T-helper 9 cell (primary cell): Measurements from ENCODE around the gene NUP153.
"Not testable (repeated sequence)": the region's sequence is repeated elsewhere in the genome, so short reads cannot be mapped to it uniquely, and the experiment has no call there.

Experiments used
- DNase-seq: peaks from one replicate; pipeline ENCODE4 v3.0.0-alpha.2; 2020

Gene NUP153

DNA sequence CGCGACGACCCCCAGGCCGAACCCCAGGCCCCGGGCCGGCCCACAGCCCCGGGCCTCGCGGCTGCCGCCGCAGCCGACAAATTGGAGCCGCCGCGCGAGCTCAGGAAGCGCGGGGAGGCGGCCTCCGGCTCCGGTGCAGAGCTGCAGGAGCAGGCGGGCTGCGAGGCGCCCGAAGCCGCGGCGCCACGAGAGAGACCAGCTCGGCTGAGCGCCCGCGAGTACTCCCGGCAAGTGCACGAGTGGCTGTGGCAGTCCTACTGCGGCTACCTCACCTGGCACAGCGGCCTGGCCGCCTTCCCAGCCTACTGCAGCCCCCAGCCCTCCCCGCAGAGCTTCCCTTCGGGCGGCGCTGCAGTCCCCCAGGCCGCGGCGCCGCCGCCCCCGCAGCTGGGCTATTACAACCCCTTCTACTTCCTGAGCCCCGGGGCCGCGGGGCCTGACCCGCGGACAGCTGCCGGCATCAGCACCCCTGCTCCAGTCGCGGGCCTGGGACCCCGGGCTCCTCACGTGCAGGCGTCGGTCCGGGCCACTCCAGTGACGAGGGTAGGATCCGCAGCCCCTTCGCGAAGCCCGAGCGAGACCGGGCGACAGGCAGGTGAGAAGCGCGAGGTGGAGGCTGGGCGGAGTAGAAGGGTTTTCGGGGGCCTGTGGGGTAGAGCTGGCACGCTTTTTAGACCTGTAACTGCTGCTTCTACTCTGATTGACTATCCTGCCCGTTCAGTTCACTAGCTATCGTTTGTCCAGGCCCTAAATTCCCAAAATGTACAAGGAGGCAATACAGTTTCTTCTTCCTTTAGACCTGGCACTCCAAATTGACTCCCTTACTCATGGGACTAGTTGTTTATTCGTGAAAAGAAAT is 106.0 kb downstream of the NUP153 start:
- DNase-seq = peak; percentile 32

DNA sequence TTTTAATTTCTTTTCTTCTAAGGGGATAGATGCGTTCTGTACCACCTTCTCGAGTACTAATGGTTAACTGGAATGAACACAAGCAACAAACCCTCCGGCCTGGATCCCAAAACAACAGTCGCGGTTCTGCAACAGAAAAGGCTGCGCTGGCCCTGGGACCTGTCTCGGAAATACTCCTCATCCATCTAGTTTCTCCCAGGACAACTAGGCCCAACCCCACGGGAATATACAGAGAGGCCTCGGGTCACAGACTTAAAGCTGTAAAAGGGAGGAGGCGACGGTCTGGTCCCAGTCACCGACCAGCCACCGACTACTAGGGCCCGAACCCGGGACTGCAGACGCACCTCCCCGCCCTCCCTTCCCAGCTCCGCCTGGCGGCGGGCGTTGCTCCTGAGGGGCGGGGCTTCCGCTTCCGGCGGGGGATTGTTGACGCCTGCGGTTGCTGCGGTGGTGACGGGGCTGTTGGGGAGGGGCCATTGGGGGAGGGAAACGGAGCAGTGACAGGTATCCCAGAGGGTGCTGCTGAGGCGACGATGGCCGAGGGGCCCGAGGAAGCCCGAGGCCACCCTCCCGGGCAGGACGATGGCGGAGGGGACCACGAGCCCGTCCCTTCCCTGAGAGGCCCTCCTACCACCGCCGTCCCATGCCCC is 106.7 kb downstream of the NUP153 start, which contains the start of gene FAM8A1:
TSS of gene FAM8A1 (plus strand) at position 426 of the 650 bp plus-strand sequence. CDS start at position 534, 108 bp downstream.
- DNase-seq = peak; percentile 95

DNA sequence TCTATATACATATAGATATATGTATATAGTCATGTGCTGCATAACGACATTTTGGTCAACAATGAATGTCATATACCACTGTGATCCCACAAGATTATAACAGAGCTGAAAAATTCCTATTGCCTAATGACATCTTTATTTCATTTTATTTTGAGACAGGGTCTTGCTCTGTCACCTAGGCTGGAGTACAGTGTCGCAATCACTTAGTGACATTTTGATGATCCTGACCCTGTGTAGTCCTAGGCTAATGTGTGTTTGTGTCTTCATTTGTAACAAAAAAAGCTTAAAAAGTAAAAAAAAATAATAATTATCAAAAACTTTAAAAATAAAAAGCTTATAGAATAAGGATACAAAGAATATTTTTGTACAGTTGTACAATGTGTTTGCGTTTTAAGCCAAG is 110.6 kb downstream of the NUP153 start:
- DNase-seq = no peak

DNA sequence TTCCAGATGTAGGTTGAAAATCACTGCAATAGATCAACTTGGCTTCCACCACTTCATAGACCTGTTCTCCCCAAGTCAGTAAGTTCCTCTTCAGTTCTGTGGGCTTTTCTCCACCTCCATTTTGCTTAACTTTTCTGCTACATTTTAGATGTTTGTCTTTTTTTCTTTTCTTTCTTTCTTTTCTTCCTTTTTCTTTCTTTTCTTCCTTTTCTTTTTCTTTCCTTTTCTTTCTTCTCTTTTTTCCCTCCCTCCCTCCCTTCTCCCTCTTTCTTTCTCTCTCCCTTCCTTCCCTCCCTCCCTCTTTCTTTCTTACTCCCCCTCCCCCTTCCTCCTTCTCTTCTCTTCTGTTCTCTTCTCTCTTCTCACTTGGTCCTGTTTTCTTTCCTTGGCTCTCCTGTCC is 113.5 kb downstream of the NUP153 start:
- DNase-seq = no peak

DNA sequence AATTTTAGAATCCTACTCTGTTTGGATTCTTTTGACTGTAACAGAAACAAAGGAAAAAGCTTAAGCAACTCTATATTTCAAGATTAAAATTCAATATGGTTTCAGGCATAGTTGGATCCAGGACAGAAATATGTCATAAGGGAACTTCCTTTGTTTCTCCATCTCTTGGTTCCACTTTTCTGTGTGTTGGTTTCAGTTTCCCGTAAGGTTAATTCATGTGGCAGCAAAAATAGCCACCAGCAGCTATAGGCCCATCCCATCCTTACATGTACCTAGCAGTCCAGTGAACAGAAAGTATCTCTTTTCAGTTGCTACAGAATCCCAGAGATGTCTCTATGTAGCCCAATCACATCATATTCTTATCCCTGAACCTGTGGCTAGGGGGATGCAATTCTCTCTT is 115.4 kb downstream of the NUP153 start:
- DNase-seq = no peak

DNA sequence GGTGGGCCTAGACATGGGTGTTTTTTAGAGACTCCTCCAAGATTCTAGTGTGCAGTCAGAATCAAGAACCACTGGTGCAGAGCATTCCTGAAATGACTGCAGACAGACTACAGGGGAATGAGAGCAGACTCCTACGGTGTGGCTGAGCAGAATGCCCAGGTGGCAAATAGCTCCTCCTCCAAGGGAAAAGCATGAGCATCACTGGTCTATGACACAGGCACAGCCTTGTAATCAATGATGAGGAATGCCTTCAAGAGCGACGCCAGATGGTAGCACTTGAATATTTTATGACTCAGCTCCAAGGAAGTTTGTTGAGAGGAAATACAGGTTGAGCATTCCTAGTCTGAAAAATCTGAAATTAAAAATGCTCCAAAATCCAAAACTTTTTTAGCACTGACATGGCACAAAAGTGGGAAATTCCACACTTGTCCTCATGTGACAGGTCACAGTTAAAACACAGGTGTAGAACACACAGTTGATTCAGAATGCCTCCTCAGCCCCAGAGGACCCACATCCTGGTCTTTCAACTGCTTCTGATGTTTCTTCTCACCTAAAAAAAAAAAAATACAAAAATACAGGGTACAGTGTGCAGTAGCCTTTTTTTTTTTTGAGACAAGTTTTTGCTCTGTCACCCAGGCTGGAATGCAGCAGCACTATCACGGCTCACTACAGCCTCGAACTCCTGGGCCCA is 117.2 kb downstream of the NUP153 start:
- DNase-seq = no peak

DNA sequence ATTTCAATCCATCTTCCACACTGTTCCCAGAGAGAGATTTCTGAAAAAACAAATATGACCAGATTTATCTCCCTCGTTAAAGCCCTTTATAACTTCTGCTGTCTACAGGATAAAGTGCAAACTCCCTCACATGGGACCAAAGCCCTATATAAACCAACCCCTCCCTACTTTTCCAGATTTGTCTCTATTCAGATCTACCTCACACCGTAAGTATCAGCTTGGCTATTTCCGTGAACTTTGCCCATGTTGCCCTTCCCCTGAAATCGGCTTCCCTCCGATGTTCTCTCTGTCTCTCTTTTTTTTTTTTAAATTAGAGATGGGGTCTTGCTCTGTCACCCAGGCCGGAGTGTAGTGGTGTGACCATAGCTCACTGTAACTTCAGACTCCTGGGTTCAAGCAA is 118.7 kb downstream of the NUP153 start:
- no peak for DNase-seq

DNA sequence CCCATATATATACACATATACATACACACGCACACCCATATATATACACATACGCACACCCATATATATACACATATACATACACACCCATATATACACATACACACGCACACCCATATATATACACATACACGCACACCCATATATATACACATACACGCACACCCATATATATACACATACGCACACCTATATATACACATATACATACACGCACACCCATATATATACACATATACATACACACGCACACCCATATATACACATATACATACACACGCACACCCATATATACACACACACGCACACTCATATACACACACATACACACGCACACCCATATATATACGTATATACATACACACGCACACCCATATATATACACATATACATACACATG is 120.1 kb downstream of the NUP153 start:
- not testable (repeated sequence) for DNase-seq

DNA sequence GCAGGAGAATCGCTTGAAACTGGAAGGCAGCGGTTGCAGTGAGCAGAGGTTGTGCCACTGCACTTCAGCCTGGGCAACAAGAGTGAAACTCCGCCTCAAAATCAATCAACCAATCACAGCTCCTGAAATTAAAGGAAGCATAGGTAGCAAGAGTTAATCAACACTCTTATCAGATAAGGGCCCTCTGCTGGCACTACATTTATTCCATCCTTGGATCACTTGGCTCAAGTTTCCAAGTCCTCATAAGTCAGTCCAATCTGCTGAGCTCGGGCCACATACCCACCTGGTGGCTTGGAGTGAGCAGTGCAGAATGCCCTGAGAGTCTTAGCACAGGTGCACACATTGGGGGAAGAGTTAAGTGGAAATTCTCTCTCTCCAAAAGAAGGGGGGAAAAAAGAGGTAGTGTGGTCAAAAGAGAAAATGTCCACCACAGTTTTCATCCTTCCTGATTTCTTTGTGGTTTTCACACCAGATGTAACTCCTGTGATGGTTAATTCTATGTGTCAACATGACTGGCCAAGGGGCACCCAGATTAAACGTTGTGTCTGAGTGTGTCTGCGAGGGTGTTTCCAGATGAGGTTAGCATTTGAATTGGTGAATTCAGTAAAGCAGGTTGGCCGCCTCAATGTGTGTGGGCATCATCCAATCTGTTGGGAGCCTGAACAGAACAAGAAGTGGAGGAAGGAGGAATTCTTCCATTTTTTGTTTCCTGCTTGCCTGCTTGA is 120.8 kb downstream of the NUP153 start:
- DNase-seq = no peak

DNA sequence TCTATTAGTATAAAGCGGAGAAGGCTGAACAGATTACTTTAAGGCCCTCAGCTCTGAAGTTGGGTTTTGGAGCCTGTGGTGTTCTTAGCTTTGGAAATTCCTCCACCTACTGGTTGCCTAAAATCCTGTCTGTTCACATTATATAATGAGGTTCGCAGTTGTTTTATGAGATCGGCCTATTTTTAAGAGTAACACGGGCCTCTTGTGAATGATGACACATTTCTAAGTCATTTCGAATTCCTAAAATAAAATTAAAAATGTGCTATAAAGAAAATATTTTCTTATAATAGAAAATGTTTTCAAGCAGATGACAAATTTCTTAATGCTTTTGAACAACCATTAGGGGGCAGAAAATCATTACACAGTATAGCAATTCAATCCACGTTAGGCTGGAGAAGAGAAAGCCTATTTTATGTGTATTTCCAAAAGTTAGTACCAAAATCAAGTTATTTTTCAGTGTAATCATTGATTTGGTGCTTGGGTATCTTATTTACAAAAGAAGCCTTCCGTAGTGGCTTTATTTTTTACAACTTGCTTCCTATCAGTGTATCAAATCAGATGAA is 122.4 kb downstream of the NUP153 start:
- no peak for DNase-seq

DNA sequence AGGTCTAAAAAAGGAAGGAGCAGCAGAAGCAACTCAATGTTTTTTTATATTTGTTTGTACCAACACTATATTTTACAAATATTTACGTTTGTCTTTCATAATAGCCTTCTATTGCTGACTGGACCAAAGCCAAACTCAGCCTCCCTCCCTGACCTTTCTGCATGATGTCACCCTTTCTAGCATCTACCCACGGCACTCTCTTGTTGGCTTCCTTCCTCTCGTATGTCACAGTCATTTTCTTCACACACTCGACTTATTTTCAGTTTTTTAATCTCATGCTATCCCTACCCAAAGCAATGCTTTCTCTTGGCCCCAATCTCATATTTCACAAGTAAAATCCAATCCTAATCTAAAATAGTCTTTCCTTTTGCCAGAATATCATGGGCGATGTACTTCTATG is 122.9 kb downstream of the NUP153 start:
- DNase-seq = no peak

DNA sequence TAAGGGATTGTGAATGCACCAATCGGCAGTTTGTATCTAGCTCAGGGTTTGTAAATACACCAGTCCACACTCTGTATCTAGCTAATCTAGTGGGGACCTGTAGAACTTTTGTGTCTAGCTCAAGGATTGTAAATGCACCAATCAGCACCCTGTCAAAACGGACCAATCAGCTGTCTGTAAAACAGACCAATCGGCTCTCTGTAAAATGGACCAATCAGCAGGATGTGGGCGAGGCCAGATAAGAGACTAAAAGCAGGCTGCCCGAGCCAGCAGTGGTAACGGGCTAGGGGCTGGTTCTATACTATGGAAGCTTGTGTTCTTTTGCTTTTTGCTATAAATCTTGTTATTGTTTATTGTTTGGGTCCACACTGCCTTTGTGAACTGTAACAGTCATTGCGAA is 125.4 kb downstream of the NUP153 start:
- not testable (repeated sequence) for DNase-seq

DNA sequence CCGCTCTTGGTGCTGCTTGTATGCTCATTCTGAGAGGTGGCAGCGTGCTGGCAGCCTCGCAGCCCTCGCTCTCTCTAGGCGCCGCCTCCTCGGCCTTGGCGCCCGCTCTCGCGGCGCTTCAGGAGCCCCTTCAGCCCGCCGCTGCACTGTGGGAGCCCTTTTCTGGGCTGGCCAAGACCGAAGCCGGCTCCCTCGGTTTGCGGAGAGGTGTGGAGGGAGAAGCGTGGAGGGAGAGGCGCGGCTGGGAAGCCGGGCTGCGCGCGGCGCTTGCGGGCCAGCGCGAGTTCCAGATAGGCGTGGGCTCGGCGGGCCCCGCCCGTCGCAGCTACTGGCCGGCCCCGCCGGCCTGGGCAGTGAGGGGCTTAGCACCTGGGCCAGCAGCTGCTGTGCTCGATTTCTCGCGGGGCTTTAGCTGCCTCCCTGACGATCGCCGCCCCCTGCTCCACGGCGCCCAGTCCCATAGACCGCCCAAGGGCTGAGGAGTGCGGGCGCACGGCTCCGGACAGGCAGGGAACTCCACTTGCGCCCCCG is 126.1 kb downstream of the NUP153 start:
- DNase-seq = no peak

DNA sequence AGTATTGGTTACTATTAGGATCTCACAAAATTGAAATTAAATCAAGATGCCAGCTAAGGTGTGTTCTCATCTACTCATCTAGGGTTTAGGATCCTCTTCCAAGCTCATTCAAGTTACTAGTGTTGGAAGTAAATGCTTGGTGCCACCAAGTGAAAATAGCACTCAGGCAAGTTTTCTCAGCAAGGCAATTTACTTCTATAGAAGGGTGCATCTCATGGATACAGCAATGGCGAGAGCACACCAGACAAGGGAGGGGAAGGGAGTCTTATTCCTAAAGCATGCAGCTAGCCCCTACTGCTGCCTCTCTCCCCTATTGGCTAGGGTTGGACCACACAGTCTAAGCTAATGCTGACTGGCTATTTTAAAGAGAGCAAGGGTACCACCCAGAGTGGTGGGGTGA is 129.7 kb downstream of the NUP153 start:
- no peak for DNase-seq

DNA sequence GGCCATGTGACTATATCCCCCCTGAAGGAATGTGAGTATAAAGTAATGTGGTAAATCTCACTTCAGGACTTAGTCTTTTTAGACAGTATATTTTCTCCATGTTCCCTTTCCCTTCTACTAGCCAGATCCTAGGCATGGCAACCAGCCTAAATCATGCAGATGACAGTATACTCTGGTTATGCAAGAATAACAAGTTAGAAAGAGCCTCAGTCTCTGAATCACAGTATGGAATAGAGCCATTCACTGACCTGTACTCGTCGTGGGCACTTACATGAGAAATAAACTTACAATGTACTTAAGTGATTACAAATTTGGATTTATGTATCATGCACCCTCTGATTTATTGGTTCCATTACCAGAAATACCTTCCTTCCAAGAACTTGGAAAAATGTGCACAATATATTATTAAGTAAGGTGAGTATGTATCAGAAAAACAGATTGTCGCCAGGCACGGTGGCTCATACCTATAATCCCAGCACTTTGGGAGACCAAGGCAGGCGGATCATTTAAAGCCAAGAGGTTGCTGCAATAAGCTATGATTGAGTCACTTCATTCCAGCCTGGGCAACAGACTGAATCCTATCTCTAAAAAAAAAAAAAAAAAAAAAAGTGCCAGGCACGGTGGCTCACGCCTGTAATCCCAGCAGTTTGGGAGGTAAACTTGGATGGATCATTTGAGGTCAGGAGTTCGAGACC is 131.7 kb downstream of the NUP153 start:
- DNase-seq = no peak

DNA sequence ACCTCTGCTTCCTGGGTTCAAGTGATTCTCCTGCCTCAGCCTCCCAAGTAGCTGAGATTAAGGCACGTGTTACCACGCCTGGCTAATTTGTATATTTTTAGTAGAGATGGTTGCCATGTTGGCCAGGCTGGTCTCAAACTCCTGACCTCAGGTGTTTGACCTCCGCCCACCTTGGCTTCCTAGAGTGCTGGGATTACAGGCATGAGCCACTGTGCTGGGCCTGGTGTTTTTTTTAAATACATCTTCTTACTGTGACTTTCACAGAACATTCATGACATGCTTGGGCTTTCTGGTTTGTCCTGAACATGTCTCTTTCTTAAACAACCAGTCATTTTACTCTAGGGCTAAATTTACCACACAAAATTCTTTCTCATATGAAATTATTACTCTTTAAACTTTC is 141.3 kb downstream of the NUP153 start:
- no peak for DNase-seq
